Fibroblast of the aortic adventitia (primary cell): Measurements from ENCODE around the gene DOCK3. TPM values are rescaled to one million over a fixed set of nuclear protein-coding genes. Genes with fewer than 3 reads are reported as not detected.
A peak's percentile ranks its signal among the peaks of the same experiment; 100 is the strongest.

Experiments used
- DNase-seq: peaks from one replicate; pipeline ENCODE4 v3.0.0-alpha.2; 2010; ENCODE audit warnings: low read depth
- H3K4me3 ChIP-seq: 2 replicates; pipeline ENCODE4 v1.5.1; 2011; ENCODE audit warnings: low read depth, mild to moderate bottlenecking, control low read depth, low read length, moderate library complexity
- CTCF ChIP-seq: IDR thresholded peaks from 2 replicates; pipeline ENCODE4 v1.5.1; 2011; ENCODE audit warnings: mild to moderate bottlenecking, low read length, control low read depth, inconsistent platforms; ENCODE audit not compliant: insufficient read depth
- total RNA-seq: library from RNA; depleted of rRNA; stranded (reverse); fragments of >200 nt; gene quantifications from 2 replicates; pipeline ENCODE4 v1.2.3, GENCODE V29; 2012; ENCODE audit warnings: low replicate concordance

DOCK3 gene
- total RNA-seq, 1 donor, result 0.36 TPM

DNA sequence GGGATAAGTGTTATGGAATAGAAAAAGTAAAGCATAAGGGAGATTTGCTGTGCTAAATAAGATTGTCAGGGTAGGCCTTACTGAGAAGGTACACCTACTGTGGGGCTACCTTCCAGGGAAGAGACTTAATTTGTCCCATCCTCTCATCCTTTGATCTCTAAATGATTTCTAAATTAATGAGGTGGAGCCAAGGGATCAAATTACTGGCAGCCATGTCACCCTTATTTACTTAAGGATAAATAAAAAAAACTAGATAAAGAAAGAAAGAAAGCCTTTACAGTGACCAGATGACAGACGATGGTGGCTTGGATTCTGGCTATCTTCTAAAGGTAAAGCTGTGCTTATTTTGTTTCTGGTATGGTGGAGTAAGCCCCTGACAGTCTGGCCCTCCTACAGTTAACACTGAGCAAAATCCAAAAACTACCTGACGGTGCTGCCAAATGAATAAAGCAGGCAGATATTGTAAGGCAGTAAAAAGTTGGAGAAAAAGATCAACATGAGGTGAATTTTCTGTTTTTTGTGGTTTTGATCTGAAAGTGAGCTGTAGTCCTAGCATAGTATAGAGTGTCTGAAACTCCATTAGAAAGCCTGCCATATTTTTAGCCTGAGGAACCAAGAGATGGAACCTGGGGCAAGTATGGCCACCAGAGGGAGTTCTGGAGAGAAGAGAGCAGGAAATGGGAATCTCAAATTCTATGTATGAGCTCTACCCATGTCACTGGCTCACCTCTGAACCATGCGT, 425.2 kb downstream of the DOCK3 start:
- peak; percentile 66 for DNase-seq
- no peak overlapping the region for H3K4me3 ChIP-seq
- TF ChIP-seq CTCF, result peak; percentile 92

DNA sequence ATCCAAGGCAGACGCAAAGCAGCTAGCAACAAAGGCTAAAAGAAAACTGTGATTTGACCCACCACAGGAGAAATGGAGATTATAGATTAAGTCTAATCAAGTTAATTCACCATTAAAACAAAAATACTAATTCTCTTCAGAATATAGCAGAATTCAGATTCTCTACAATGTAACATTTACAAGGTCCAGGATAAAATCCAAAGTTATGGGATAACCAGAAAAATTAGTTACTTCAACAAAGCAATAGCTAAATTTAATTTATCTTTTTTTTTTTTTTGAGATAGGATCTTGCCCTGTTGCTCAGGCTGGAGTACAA, 425.8 kb downstream of the DOCK3 start:
- TF ChIP-seq CTCF, result no peak
- no peak overlapping the region for H3K4me3 ChIP-seq
- DNase-seq, result no peak

DNA sequence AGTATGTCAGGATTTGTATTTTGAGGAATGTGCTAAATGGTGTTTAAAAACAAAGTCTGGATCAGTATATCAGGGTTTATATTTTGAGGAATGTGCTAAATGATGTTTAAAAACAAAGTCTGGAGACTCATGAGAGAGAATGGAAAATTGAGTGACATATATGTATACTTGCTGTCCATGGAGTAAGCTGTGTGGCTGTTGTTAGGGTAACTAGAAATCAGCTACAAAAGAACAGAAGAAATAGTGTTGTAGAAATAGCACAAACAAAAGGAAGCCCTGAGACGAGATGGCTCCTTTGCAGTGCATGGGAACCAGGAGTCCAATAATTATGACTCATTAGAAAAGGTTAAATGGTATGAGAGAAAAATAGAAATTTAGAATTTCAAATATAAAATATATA, 427.7 kb downstream of the DOCK3 start:
- TF ChIP-seq CTCF, result no peak
- no peak for DNase-seq
- no peak overlapping the region for H3K4me3 ChIP-seq

DNA sequence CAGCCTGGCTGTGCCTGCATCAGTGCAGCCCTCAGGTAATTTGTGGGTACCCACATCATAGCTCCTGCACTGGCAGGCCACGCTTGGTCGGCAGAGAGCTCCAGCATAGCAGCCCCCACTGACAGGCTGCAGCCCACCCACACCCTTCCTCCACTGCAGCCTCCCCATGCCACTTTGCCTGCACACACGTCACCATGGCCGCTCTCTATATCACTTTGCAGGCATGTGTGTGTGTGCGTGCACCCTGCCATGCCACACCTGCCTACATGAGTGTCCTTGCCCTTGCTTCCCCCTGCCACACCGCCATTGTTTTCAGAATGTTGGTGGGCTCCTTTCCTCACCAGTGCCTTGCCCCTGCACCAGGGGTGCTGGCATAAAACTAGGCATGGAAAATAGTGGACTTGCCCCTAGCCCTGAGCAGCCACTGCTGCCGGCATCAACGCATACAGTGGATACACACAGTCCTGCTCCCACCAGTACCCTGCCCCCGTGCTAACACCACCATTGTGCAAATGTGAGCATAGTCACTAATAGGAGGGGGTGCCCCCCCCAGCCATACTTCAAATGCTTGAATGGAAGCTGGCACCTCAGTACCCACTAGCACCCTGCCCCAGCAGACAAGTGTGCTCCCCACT, 431.6 kb downstream of the DOCK3 start:
- TF ChIP-seq CTCF, result no peak
- no peak overlapping the region for H3K4me3 ChIP-seq
- DNase-seq, result no peak

DNA sequence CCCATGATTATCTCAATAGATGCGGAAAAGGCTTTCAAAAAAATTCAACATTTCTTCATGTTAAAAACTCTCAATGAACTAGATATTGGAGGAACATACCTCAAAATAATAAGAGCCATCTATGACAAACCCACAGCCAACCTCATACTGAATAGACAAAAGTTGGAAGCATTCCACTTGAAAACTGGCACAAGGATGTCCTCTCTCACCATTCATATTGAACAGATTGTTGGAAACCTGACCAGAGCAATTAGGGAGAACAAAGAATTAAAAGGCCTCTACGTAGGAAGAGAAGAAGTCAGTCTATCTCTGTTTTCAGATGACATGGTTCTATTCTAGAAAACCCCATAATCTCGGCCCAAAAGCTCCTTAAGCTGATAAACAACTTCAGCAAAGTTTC, 435.9 kb downstream of the DOCK3 start:
- TF ChIP-seq CTCF, result no peak
- H3K4me3 ChIP-seq, result no peak overlapping the region
- no peak for DNase-seq

- no peak for TF ChIP-seq CTCF
- no peak for DNase-seq
- no peak overlapping the region for H3K4me3 ChIP-seq
Measured at GRCh38 chr3:51122944-51123343, 448.2 kb downstream of the DOCK3 start.
